ENCODE results near the gene ST6GAL1. TPM values are rescaled to one million over a fixed set of nuclear protein-coding genes. Genes with fewer than 3 reads are reported as not detected.

ST6GAL1 gene
- total and polyA plus RNA-seq, 2 of the 13 experiments (the other 11 are each of a cell fraction or from before 2014, with no cell fraction given) = 79.9 to 164 TPM

DNA sequence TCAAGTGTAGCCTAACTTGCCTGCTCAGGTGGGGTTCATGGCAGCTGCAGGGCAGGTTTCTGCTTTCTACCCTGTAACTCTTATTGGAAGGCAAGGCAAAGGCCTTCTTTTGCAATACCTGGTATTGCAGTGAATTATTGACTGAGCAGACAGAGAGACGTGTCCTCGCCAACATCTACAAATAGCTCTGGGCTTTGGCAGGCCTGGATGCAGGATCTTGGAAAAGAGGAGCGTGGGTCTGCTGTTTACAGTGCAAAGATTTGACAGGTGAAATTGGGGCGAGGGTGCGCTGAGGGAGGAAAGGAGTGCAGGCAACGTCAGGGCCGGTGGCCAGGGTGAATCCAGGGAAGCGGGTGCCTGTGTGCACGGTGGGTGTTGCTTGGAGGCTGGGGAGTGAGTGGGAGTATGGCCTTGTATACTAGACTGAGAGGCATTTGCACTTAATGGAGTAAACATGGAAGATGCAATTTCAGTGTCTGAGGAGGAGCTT, 44.5 kb downstream of the ST6GAL1 start (continued):
- TF ChIP-seq ZNF562 (CRISPR knock-in tag; IDR thresholded peaks at IDR 0.05; ENCODE audit: borderline replicate concordance) = no peak
- peak; percentile 96 for TF ChIP-seq CEBPG (CRISPR knock-in tag; IDR thresholded peaks at IDR 0.05)
- 0 out of 2 replicates have a peak, but pooled peaks have one; percentile 22 for TF ChIP-seq TOPORS (CRISPR knock-in tag; IDR thresholded peaks at IDR 0.05)
- no peak for TF ChIP-seq NR2F2 (IDR thresholded peaks at IDR 0.05; ENCODE audit: borderline replicate concordance, low read depth)
- TF ChIP-seq ZBTB20 (CRISPR knock-in tag; IDR thresholded peaks at IDR 0.05; ENCODE audit: borderline replicate concordance, low read depth) = no peak
- 0 out of 2 replicates have a peak, but pooled peaks have one; percentile 27 for TF ChIP-seq KAT7 (CRISPR knock-in tag; IDR thresholded peaks at IDR 0.05; ENCODE audit: borderline replicate concordance)
- peak; percentile 71; the same call in 1 of the 2 replicates for TF ChIP-seq HMG20B (CRISPR knock-in tag; conservative IDR thresholded peaks at IDR 0.05)
- TF ChIP-seq RBAK (CRISPR knock-in tag; IDR thresholded peaks at IDR 0.05) = no peak
- TF ChIP-seq ATAD3A (CRISPR knock-in tag; IDR thresholded peaks at IDR 0.05) = no peak
- TF ChIP-seq CHD2 (IDR thresholded peaks at IDR 0.05; ENCODE audit: low read depth, low read length) = no peak
- 0 out of 2 replicates have a peak, but pooled peaks have one; percentile 21 for TF ChIP-seq ZNF354B (CRISPR knock-in tag; IDR thresholded peaks at IDR 0.05)
- no peak for TF ChIP-seq GZF1 (CRISPR knock-in tag; IDR thresholded peaks at IDR 0.05)
- TF ChIP-seq, protein P1, sequence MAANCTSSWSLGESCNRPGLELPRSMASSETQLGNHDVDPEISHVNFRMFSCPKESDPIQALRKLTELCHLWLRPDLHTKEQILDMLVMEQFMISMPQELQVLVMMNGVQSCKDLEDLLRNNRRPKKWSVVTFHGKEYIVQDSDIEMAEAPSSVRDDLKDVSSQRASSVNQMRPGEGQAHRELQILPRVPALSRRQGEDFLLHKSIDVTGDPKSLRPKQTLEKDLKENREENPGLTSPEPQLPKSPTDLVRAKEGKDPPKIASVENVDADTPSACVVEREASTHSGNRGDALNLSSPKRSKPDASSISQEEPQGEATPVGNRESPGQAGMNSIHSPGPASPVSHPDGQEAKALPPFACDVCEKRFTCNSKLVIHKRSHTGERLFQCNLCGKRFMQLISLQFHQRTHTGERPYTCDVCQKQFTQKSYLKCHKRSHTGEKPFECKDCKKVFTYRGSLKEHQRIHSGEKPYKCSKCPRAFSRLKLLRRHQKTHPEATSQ (CRISPR knock-in tag; IDR thresholded peaks at IDR 0.05; ENCODE audit: borderline replicate concordance) = 0 out of 2 replicates have a peak, but pooled peaks have one; percentile 28
- peak; percentile 86 for TF ChIP-seq SOX5 (CRISPR knock-in tag; IDR thresholded peaks at IDR 0.05; ENCODE audit: borderline replicate concordance)
- no peak for TF ChIP-seq ZNF30 (CRISPR knock-in tag; IDR thresholded peaks at IDR 0.05)
- peak; percentile 66 for TF ChIP-seq ZFY (CRISPR knock-in tag; IDR thresholded peaks at IDR 0.05)
- TF ChIP-seq ZNF775 (CRISPR knock-in tag; IDR thresholded peaks at IDR 0.05; ENCODE audit: borderline replicate concordance) = no peak
- no peak for TF ChIP-seq SP140L (CRISPR knock-in tag; IDR thresholded peaks at IDR 0.05; ENCODE audit: borderline replicate concordance)
- TF ChIP-seq ZNF850 (CRISPR knock-in tag; conservative IDR thresholded peaks at IDR 0.05) = no peak
- TF ChIP-seq, protein P2, sequence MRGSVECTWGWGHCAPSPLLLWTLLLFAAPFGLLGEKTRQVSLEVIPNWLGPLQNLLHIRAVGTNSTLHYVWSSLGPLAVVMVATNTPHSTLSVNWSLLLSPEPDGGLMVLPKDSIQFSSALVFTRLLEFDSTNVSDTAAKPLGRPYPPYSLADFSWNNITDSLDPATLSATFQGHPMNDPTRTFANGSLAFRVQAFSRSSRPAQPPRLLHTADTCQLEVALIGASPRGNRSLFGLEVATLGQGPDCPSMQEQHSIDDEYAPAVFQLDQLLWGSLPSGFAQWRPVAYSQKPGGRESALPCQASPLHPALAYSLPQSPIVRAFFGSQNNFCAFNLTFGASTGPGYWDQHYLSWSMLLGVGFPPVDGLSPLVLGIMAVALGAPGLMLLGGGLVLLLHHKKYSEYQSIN (CRISPR knock-in tag; IDR thresholded peaks at IDR 0.05; ENCODE audit: borderline replicate concordance) = no peak
- TF ChIP-seq MXI1 (IDR thresholded peaks at IDR 0.05; ENCODE audit: borderline replicate concordance, low read depth, low read length) = no peak; the same call in 2 of the 3 replicates
- no peak for TF ChIP-seq IKZF1 (IDR thresholded peaks at IDR 0.05)
- TF ChIP-seq RARA (CRISPR knock-in tag; IDR thresholded peaks at IDR 0.05) = peak; percentile 72
- no peak for TF ChIP-seq KLF9 (CRISPR knock-in tag; IDR thresholded peaks at IDR 0.05; ENCODE audit: low read depth)
- no peak for TF ChIP-seq MAF1 (CRISPR knock-in tag; IDR thresholded peaks at IDR 0.05; ENCODE audit: borderline replicate concordance)

Data from HepG2 (cell line).